K562 (cell line): ENCODE data around the gene ATP6V0A1. TPM values are rescaled to one million over a fixed set of nuclear protein-coding genes. Genes with fewer than 3 reads are reported as not detected.

Experiments
- ATF4 ChIP-seq: fragments of 450-650 bp; formaldehyde crosslinking; IDR thresholded peaks from 2 replicates; pipeline ENCODE4 v1.4.0; 2022; ENCODE audit warnings: mild to moderate bottlenecking, moderate library complexity
- ATF7 ChIP-seq: fragments of 450-650 bp; IDR thresholded peaks from 2 replicates; pipeline ENCODE4 v1.7.1; 2014; ENCODE audit warnings: mild to moderate bottlenecking, moderate library complexity
- BCLAF1 ChIP-seq, 2 experiments: fragments of 450-650 bp in 1 of 2; IDR thresholded peaks; 2 replicates each; pipeline ENCODE4 v1.6.1; 2011 to 2017; ENCODE audit warnings: low read depth in 2 of 2, antibody characterized with exemption in 1 of 2, borderline replicate concordance in 1 of 2, low read length in 1 of 2, mild to moderate bottlenecking in 1 of 2, mixed read lengths in 1 of 2; ENCODE audit not compliant: control insufficient read depth in 1 of 2
- COPS2 ChIP-seq: fragments of 450-650 bp; conservative IDR thresholded peaks from 2 replicates; pipeline ENCODE4 v1.6.1; 2016; ENCODE audit warnings: mild to moderate bottlenecking, moderate library complexity
- ELF4 ChIP-seq: fragments of 450-650 bp; formaldehyde crosslinking; IDR thresholded peaks from 2 replicates; pipeline ENCODE4 v1.4.0; 2022; ENCODE audit warnings: missing genetic modification characterization
- ILK ChIP-seq: fragments of 450-650 bp; IDR thresholded peaks from 2 replicates; pipeline ENCODE4 v1.6.1; 2016; ENCODE audit warnings: missing genetic modification characterization, low read depth, mild to moderate bottlenecking, missing compliant biosample characterization, moderate library complexity, borderline replicate concordance
- MAFF ChIP-seq: IDR thresholded peaks from 2 replicates; pipeline ENCODE4 v1.6.1; 2012; ENCODE audit warnings: low read length, improper control_type of control experiment
- MAZ ChIP-seq, 2 experiments: fragments of 450-650 bp in 1 of 2; sonication (generic) in 1 of 2; formaldehyde crosslinking; IDR thresholded peaks in 1 of 2; conservative IDR thresholded peaks in 1 of 2; 2 replicates each; pipeline versions ENCODE4 v1.4.0 to v1.5.0; 2020; ENCODE audit warnings: mild to moderate bottlenecking in 1 of 2, missing genetic modification reagents in 1 of 2
- MCM3 ChIP-seq: fragments of 450-650 bp; IDR thresholded peaks from 2 replicates; pipeline ENCODE4 v1.6.1; 2016
- PHF21A ChIP-seq: fragments of 450-650 bp; IDR thresholded peaks from 2 replicates; pipeline ENCODE4 v1.6.1; 2017; ENCODE audit warnings: low read depth, borderline replicate concordance
- POLR2G ChIP-seq: fragments of 200-400 bp; formaldehyde crosslinking; IDR thresholded peaks from 2 replicates; pipeline ENCODE4 v1.6.1; 2017; ENCODE audit warnings: low read depth, mild to moderate bottlenecking, antibody characterized with exemption, low read length, moderate library complexity
- TOE1 ChIP-seq, 2 experiments: fragments of 450-650 bp in 1 of 2; sonication (generic) in 1 of 2; formaldehyde crosslinking in 1 of 2; IDR thresholded peaks; 2 replicates each; pipeline versions ENCODE4 v1.7.1 to v1.8.0; 2016 to 2022; ENCODE audit warnings: borderline replicate concordance in 2 of 2, mild to moderate bottlenecking in 2 of 2, antibody characterized with exemption in 1 of 2, inconsistent platforms in 1 of 2, low read depth in 1 of 2, missing genetic modification reagents in 1 of 2, moderate library complexity in 1 of 2
- ZBTB8A ChIP-seq: fragments of 450-650 bp; IDR thresholded peaks from 2 replicates; pipeline ENCODE4 v1.6.1; 2018; ENCODE audit warnings: mild to moderate bottlenecking, moderate library complexity; ENCODE audit not compliant: partially characterized antibody
- ZNF24 ChIP-seq: fragments of 450-650 bp; IDR thresholded peaks from 2 replicates; pipeline ENCODE4 v1.6.1; 2016
- ZNF253 ChIP-seq: fragments of 250-450 bp; sonication (Bioruptor Pico); conservative IDR thresholded peaks from 2 replicates; pipeline ENCODE4 v1.6.1; 2021; ENCODE audit warnings: mild to moderate bottlenecking
- polyA plus RNA-seq, 8 experiments: library from polyadenylated mRNA; depleted of rRNA in 4 of 8; stranded (reverse) in 5 of 8; unstranded in 3 of 8; fragments of >200 nt; fragmentation: Nextera tagmentation in 2 of 8; fragmentation: Illumina TruSeq in 1 of 8; extraction: Ambion mirVana in 2 of 8; extraction: Trizol in 1 of 8; gene quantifications; 2 replicates each; pipeline versions ENCODE4 v1.2.1 to v1.2.3, GENCODE V29; 2011 to 2014; ENCODE audit warnings: inconsistent platforms in 1 of 8, missing spikeins in 1 of 8
- total RNA-seq, 7 experiments: library from RNA; depleted of rRNA in 6 of 7; stranded (reverse); fragments of >200 nt in 6 of 7; fragmentation: Illumina TruSeq in 2 of 7; extraction: Trizol in 2 of 7; gene quantifications; 2 replicates each; pipeline versions ENCODE4 v1.2.1 to v1.2.3, GENCODE V29; 2011 to 2021; ENCODE audit warnings: low replicate concordance in 1 of 7
- TF ChIP-seq, protein P1 (sequence below): fragments of 450-650 bp; IDR thresholded peaks from 2 replicates; pipeline ENCODE4 v1.6.1; 2016; ENCODE audit warnings: antibody characterized with exemption
- TF ChIP-seq, protein P2 (sequence below): fragments of 450-650 bp; IDR thresholded peaks from 2 replicates; pipeline ENCODE4 v1.6.1; 2016; ENCODE audit warnings: borderline replicate concordance
- TF ChIP-seq, protein P3 (sequence below): fragments of 450-650 bp; formaldehyde crosslinking; IDR thresholded peaks from 2 replicates; pipeline ENCODE4 v1.4.0; 2020; ENCODE audit warnings: mild to moderate bottlenecking, moderate library complexity

The ATP6V0A1 gene
- total and polyA plus RNA-seq, 9 of the 15 experiments (the other 6 are each of a cell fraction or from before 2014, with no cell fraction given), result 11.8 to 158 (median 75.5) TPM

DNA sequence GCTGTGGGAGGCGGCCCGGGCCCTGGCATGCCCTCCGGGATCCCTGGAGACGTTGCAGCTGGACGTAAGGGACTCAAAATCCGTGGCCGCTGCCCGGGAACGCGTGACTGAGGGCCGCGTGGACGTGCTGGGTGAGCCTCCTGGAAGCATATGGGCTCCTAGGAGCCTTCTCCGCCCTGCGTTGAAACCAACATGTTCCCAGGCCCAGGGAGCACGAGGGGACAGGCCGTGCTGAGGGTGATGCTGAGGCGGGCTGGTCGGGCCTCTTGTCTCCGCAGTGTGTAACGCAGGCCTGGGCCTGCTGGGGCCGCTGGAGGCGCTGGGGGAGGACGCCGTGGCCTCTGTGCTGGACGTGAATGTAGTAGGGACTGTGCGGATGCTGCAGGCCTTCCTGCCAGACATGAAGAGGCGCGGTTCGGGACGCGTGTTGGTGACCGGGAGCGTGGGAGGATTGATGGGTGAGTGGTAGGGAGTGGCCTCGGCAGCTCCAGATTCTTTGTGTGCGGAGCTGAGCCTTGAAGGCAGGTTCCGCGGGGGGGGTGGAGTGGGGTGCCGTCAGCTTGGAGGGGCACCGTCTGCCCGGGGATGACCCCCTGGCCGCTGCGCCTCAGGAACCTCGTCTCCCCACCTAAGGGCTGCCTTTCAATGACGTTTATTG is 94.6 kb downstream of the ATP6V0A1 start (continued):
- TF ChIP-seq ZNF24 (0 out of 2 replicates have a peak, but pooled peaks have one; percentile 16), ELF4 (CRISPR knock-in tag) (0 out of 2 replicates have a peak, but pooled peaks have one; percentile 13), MAZ (CRISPR knock-in tag; conservative IDR thresholded peaks at IDR 0.05 in 1 of 2, IDR thresholded peaks at IDR 0.05 in 1 of 2) (0 out of 4 replicates have a peak, but pooled peaks have one; percentile 23 to 35), ZBTB8A (no peak), BCLAF1 (IDR thresholded peaks at IDR 0.05; ENCODE audit: borderline replicate concordance in 1 of 2, control insufficient read depth in 1 of 2, low read depth in 2 of 2, low read length in 1 of 2) (no peak), TOE1 (IDR thresholded peaks at IDR 0.05; ENCODE audit: borderline replicate concordance) (peak; percentile 65), TOE1 (CRISPR knock-in tag; IDR thresholded peaks at IDR 0.05; ENCODE audit: borderline replicate concordance, low read depth) (no peak), ATF7 (no peak), PHF21A (no peak), ILK (tag) (no peak), MAFF (no peak), POLR2G (peak; percentile 69), ATF4 (CRISPR knock-in tag) (no peak), MCM3 (no peak), ZNF253 (CRISPR knock-in tag) (no peak), COPS2 (no peak)
- TF ChIP-seq, protein P1, sequence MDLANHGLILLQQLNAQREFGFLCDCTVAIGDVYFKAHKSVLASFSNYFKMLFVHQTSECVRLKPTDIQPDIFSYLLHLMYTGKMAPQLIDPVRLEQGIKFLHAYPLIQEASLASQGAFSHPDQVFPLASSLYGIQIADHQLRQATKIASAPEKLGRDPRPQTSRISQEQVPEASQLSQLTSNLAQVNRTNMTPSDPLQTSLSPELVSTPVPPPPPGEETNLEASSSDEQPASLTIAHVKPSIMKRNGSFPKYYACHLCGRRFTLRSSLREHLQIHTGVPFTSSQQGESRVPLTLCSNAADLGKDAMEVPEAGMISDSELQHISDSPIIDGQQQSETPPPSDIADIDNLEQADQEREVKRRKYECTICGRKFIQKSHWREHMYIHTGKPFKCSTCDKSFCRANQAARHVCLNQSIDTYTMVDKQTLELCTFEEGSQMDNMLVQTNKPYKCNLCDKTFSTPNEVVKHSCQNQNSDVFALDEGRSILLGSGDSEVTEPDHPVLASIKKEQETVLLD, result peak; percentile 69; the same call in 1 of the 2 replicates
- TF ChIP-seq, protein P2, sequence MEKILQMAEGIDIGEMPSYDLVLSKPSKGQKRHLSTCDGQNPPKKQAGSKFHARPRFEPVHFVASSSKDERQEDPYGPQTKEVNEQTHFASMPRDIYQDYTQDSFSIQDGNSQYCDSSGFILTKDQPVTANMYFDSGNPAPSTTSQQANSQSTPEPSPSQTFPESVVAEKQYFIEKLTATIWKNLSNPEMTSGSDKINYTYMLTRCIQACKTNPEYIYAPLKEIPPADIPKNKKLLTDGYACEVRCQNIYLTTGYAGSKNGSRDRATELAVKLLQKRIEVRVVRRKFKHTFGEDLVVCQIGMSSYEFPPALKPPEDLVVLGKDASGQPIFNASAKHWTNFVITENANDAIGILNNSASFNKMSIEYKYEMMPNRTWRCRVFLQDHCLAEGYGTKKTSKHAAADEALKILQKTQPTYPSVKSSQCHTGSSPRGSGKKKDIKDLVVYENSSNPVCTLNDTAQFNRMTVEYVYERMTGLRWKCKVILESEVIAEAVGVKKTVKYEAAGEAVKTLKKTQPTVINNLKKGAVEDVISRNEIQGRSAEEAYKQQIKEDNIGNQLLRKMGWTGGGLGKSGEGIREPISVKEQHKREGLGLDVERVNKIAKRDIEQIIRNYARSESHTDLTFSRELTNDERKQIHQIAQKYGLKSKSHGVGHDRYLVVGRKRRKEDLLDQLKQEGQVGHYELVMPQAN, result peak; percentile 37; the same call in 1 of the 2 replicates
- TF ChIP-seq, protein P3, sequence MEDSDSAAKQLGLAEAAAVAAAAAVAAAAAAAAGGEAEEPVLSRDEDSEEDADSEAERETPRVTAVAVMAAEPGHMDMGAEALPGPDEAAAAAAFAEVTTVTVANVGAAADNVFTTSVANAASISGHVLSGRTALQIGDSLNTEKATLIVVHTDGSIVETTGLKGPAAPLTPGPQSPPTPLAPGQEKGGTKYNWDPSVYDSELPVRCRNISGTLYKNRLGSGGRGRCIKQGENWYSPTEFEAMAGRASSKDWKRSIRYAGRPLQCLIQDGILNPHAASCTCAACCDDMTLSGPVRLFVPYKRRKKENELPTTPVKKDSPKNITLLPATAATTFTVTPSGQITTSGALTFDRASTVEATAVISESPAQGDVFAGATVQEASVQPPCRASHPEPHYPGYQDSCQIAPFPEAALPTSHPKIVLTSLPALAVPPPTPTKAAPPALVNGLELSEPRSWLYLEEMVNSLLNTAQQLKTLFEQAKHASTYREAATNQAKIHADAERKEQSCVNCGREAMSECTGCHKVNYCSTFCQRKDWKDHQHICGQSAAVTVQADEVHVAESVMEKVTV (CRISPR knock-in tag), result no peak
